Nephron progenitor cell (in vitro differentiated cells): ENCODE results near the gene BAZ2B.

ENCODE experiments used
- DNase-seq: peaks from one replicate; pipeline ENCODE4 v3.0.0; 2021
- H3K27ac Mint-ChIP-seq: 2 replicates; pipeline ENCODE4 v1.8.0; 2021; ENCODE audit warnings: mild to moderate bottlenecking, moderate library complexity, mixed read lengths
- H3K27me3 Mint-ChIP-seq: 2 replicates; pipeline ENCODE4 v1.8.0; 2021; ENCODE audit warnings: mild to moderate bottlenecking, low read depth, mixed read lengths; ENCODE audit not compliant: poor library complexity
- H3K36me3 Mint-ChIP-seq: 2 replicates; pipeline ENCODE4 v1.8.0; 2021; ENCODE audit warnings: low read depth, mixed read lengths
- H3K4me1 Mint-ChIP-seq: 2 replicates; pipeline ENCODE4 v1.8.0; 2021; ENCODE audit warnings: mixed read lengths
- H3K4me3 Mint-ChIP-seq: 2 replicates; pipeline ENCODE4 v1.8.0; 2021; ENCODE audit warnings: mild to moderate bottlenecking, moderate library complexity, mixed read lengths
- H3K9me3 Mint-ChIP-seq: 2 replicates; pipeline ENCODE4 v1.8.0; 2021; ENCODE audit warnings: mild to moderate bottlenecking, moderate library complexity, mixed read lengths
- CTCF ChIP-seq: fragments of 200-600 bp; sonication (generic); IDR thresholded peaks from 2 replicates; pipeline ENCODE4 v1.5.0; 2021; ENCODE audit warnings: antibody characterized with exemption

BAZ2B gene

DNA sequence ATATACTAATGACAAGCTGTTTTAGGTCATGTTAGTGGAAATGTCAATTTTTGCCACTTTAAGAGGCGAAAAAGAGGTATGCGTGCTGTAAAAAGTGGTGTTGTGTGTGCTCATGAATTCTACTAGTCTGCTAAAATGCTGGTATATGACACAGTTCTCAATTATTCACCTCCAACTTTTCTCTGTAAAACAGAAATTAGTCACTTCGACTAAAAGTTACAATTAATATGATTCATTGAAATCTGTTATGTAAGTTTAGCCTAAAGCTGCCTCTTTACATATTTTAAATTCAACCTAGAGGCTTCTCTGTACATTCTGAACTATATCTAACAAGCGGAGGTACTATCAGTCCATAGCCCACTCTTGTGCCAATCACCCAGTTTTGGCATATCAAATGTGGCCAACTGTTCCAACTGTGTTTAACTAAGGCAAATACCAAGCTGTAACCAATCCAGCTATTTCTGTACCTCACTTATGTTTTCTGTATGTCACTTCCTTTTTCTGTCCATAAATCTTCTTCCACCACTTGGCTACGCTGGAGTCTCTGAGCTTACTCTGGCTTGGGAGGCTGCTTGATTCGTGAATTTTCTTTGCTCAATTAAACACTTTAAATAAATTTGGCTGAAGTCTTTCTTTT lies 20.8 kb downstream of the BAZ2B start:
- Mint-ChIP-seq H3K27ac (no peak overlapping the region), H3K36me3 (peaks cover 38% of the 10 kb centered on the region), H3K9me3 (peaks cover 15% of the 10 kb centered on the region), H3K4me1 (no peaks in the 10 kb centered on the region), H3K4me3 (no peak overlapping the region), H3K27me3 (peaks cover 9% of the 10 kb centered on the region)
- no peak for TF ChIP-seq CTCF
- no peak for DNase-seq

- peaks cover 6% of the 10 kb centered on the region for H3K27me3 Mint-ChIP-seq
- H3K4me3 Mint-ChIP-seq: no peak overlapping the region
- TF ChIP-seq CTCF: no peak
- peak overlapping the region; percentile 26 for H3K27ac Mint-ChIP-seq
- peaks cover 35% of the 10 kb centered on the region for H3K36me3 Mint-ChIP-seq
- no peaks in the 10 kb centered on the region for H3K4me1 Mint-ChIP-seq
- H3K9me3 Mint-ChIP-seq: peaks cover 12% of the 10 kb centered on the region
- DNase-seq: no peak
Measured at GRCh38 chr2:159592441-159592840, 23.9 kb downstream of the BAZ2B start.

DNA sequence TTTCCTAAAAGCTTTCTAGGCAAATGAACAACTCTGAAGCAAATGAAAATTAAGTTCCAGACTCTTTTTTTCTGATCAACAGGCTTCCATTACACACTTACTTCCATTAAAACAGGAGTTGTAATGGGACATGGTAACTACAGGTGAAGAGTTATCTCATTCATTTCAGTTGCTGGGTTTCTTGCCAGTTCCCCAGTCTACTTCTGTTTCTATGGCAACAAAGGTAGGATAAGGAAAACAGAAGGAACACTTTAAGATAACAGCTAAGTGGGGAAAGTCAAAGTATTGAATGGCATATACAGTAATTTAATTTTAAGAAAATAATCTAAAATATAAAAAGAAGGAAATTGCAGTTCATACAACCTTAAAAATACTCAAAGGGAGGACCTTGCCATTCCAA lies 25.1 kb downstream of the BAZ2B start:
- DNase-seq: no peak
- peaks cover 6% of the 10 kb centered on the region for H3K27me3 Mint-ChIP-seq
- TF ChIP-seq CTCF: no peak
- H3K4me1 Mint-ChIP-seq: no peaks in the 10 kb centered on the region
- no peak overlapping the region for H3K4me3 Mint-ChIP-seq
- no peak overlapping the region for H3K27ac Mint-ChIP-seq
- peaks cover 3% of the 10 kb centered on the region for H3K9me3 Mint-ChIP-seq
- peaks cover 32% of the 10 kb centered on the region for H3K36me3 Mint-ChIP-seq

DNA sequence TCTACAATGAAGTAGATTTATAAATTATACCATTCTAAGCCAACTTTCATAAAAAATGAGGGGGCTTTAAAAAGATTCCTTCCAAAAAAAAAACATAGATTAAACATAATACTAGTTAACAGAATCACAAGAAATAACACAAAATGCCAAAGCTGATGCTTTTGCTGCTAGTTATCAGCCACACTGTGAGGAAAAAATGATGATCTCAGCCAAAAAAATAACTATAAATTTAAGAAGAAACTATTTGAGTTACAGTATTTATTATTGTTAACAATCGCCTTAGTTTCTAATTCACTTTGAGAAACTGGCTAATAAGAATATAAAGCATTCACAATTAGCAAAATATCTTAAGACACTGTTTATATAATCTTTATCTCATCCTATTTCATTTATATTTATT lies 27.1 kb downstream of the BAZ2B start:
- Mint-ChIP-seq H3K4me1 (no peaks in the 10 kb centered on the region), H3K27ac (no peak overlapping the region), H3K9me3 (peaks cover 3% of the 10 kb centered on the region), H3K36me3 (peaks cover 33% of the 10 kb centered on the region), H3K4me3 (no peak overlapping the region), H3K27me3 (peaks cover 6% of the 10 kb centered on the region)
- DNase-seq: no peak
- TF ChIP-seq CTCF: no peak

GRCh38 chr2:159586034-159586433 lies 30.3 kb downstream of the BAZ2B start:
- no peak for DNase-seq
- Mint-ChIP-seq H3K4me1 (no peaks in the 10 kb centered on the region), H3K9me3 (peaks cover 20% of the 10 kb centered on the region), H3K27ac (no peak overlapping the region), H3K4me3 (no peak overlapping the region), H3K36me3 (peaks cover 60% of the 10 kb centered on the region), H3K27me3 (no peaks in the 10 kb centered on the region)
- TF ChIP-seq CTCF: no peak

DNA sequence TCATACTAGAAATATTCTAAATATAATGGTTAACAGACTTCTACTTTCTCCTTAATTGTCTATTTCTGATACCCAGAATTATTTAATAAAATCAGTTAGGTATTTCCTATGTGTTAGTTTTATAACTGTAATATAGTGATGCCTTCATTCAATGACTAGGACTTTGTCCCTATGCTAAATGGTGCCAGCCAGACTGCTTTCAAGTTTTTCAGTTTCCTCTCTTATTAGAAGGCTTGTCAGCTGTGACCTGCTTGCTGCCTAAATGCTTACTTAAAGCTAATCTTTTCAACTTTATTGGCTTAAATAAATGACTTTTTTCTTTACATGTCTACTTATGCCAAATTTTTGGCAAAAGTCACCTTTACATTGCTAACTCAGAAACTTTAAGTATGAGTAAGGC lies 30.7 kb downstream of the BAZ2B start:
- no peaks in the 10 kb centered on the region for H3K27me3 Mint-ChIP-seq
- no peak for TF ChIP-seq CTCF
- DNase-seq: no peak
- peaks cover 24% of the 10 kb centered on the region for H3K9me3 Mint-ChIP-seq
- H3K36me3 Mint-ChIP-seq: peaks cover 64% of the 10 kb centered on the region
- H3K4me1 Mint-ChIP-seq: no peaks in the 10 kb centered on the region
- no peak overlapping the region for H3K4me3 Mint-ChIP-seq
- H3K27ac Mint-ChIP-seq: no peak overlapping the region
